Measurements from ENCODE around the gene TUG1. TPM values are rescaled to one million over a fixed set of nuclear protein-coding genes. Genes with fewer than 3 reads are reported as not detected.

TUG1 gene
- total RNA-seq, 2 experiments from 2014 or later: 94.7 to 100 TPM

DNA sequence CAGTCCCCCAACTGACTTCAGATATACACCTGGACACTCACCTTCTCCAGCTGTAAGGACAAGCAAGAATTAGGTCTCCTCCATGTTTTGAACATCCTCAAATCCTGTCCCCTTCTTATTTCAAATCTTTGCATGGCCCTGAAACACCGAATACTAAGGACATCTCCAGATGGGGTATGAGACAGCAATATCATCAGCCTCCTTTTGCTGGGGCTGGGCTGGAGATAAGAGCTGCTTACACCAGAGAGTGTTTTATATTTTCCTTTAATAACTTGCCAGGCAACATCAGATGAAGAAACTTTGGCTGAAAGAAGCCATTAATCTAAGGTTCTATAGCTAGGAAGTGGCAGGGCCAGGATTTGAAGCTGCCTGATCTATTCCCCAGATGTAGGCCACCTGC is 21.6 kb downstream of the TUG1 start:
- ATAC-seq (ENCODE audit: low read depth) (no peak), DNase-seq (no peak)
- Mint-ChIP-seq H3K9me3 (peaks cover 10% of the 10 kb centered on the region), H3K36me3 (no peaks in the 10 kb centered on the region), H3K27me3 (peaks cover 4% of the 10 kb centered on the region), H3K27ac (no peak overlapping the region), H3K4me3 (no peak overlapping the region), H3K4me1 (no peaks in the 10 kb centered on the region)
- POLR2A ChIA-PET: no interaction called here

DNA sequence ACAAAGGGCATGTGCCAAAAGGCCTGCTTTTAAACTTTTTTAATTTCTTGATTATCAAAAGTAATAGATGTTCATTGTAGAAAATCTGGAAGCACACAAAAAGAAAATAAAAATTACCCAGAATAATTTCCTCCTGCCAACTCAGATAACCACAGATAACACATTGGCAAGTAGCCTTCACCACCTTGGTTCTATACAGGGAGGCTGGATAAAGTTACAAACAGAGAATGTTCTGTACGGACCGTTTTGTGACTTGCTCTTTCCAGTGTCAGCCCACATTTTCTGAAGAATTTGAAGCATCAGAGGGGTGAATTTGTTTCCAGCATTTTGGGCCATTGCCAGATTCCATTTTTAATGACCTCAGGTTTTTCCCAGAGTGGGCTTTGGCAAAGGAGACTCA is 23.5 kb downstream of the TUG1 start:
- Mint-ChIP-seq H3K9me3 (peaks cover 8% of the 10 kb centered on the region), H3K27ac (no peak overlapping the region), H3K27me3 (peaks cover 4% of the 10 kb centered on the region), H3K36me3 (no peaks in the 10 kb centered on the region), H3K4me1 (no peaks in the 10 kb centered on the region), H3K4me3 (no peak overlapping the region)
- ATAC-seq (ENCODE audit: low read depth): no peak
- POLR2A ChIA-PET: interaction anchor here (0.6 kb wide), 2 partner anchors 23 to 28 kb away, joined by 3 read pairs; partner anchors contain the start of gene TUG1
- no peak for DNase-seq

DNA sequence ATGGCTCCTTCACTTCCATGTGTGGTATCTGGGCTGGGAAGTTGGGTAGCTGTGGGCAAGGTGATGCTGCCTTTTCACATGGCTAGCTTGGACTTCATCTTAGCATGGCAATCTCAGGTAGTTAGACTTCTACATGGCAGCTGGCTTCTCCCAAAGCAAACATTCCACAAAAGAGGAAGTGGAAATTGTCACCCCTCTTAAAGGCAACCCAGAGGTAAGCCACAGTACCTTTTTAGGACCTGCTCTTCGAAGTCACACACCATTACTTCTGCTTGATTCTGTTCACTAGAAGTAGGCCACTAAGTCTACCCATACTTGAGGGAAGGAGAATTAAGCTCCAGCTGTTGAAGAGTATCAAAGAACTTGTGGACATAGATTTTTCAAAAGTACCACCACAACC is 25.9 kb downstream of the TUG1 start:
- Mint-ChIP-seq H3K36me3 (no peaks in the 10 kb centered on the region), H3K4me3 (no peak overlapping the region), H3K27ac (no peak overlapping the region), H3K27me3 (peaks cover 3% of the 10 kb centered on the region), H3K4me1 (peaks cover 2% of the 10 kb centered on the region), H3K9me3 (peaks cover 5% of the 10 kb centered on the region)
- ATAC-seq (ENCODE audit: low read depth) (no peak), DNase-seq (no peak)
- POLR2A ChIA-PET: no interaction called here

DNA sequence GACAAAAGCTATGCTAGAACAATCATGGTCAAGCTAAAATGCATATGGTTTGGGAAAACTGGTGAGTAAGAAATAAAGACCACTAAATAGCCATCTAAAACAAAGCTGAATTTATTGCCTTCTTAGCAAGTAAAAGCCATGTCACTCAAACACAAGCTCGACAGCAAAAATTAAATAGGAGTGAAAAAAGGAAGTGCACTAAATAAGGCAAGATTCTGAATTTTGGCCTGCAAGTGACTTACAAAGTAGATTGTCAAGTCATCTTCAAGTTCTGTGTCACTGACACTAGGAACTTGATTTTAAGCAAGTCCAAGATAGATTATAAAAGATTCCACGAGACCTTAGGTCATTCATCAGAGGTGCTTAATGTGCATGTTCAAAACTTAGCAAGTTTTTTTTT is 27.4 kb downstream of the TUG1 start:
- Mint-ChIP-seq H3K4me3 (no peak overlapping the region), H3K36me3 (no peaks in the 10 kb centered on the region), H3K9me3 (peaks cover 5% of the 10 kb centered on the region), H3K4me1 (peaks cover 2% of the 10 kb centered on the region), H3K27me3 (no peaks in the 10 kb centered on the region), H3K27ac (no peak overlapping the region)
- POLR2A ChIA-PET: no interaction called here
- no peak for ATAC-seq (ENCODE audit: low read depth)
- no peak for DNase-seq

DNA sequence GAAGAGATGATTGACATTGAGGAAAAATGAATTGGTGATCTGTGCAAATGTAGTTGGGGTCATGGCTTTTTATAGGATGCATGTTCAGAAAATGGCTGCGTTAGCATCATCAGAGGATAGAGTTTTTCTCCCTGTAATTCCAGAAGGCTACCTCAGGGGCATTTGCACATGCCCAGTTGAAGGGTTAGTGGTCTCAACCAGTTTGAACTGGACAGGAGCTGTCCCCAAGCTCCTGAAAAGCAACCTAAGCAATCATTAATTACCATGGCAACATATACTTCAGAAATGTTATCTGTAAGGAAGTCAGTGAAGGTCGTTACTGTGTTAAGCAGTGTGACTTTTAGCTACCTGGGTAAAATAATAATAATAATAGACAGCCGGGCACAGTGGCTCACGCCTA is 29.3 kb downstream of the TUG1 start:
- no peak overlapping the region for H3K4me3 Mint-ChIP-seq
- peaks cover 2% of the 10 kb centered on the region for H3K4me1 Mint-ChIP-seq
- POLR2A ChIA-PET: no interaction called here
- H3K9me3 Mint-ChIP-seq: peaks cover 1% of the 10 kb centered on the region
- H3K27ac Mint-ChIP-seq: no peak overlapping the region
- DNase-seq (no peak), ATAC-seq (ENCODE audit: low read depth) (no peak)
- H3K36me3 Mint-ChIP-seq: no peaks in the 10 kb centered on the region
- peaks cover 2% of the 10 kb centered on the region for H3K27me3 Mint-ChIP-seq

DNA sequence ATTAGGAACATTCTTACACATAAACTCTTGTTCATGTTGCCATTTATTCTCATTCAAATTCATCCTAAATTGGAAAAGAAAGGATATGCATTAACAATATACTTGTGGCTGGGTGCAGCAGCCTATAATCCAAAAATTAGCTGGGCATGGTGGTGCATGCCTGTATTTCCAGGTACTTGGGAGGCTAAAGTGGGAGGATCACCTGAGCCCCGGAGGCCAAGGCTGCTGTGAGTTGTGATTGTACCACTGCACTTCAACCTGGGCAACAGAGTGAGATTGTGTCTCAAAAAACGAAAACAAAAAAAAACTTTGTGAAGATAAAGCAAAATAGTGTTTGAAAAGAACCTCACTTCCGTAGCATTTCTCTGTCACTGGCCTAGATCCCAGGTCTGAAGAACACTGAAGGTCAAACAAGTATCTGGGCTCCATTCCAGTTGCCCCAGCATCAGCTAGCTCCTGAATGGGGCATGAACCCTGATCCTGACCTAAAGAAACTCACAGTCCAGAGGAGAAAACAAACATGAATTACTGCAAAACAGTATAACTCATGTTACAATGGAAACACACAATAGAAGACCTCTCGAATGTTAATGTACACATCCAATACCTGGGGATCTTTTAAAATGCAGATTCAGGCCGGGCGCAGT is 32.2 kb downstream of the TUG1 start:
- ATAC-seq (ENCODE audit: low read depth): no peak
- Mint-ChIP-seq H3K4me3 (no peak overlapping the region), H3K9me3 (peaks cover 4% of the 10 kb centered on the region), H3K27ac (no peak overlapping the region), H3K36me3 (no peaks in the 10 kb centered on the region), H3K4me1 (peaks cover 2% of the 10 kb centered on the region), H3K27me3 (peaks cover 2% of the 10 kb centered on the region)
- POLR2A ChIA-PET: no interaction called here
- no peak for DNase-seq

DNA sequence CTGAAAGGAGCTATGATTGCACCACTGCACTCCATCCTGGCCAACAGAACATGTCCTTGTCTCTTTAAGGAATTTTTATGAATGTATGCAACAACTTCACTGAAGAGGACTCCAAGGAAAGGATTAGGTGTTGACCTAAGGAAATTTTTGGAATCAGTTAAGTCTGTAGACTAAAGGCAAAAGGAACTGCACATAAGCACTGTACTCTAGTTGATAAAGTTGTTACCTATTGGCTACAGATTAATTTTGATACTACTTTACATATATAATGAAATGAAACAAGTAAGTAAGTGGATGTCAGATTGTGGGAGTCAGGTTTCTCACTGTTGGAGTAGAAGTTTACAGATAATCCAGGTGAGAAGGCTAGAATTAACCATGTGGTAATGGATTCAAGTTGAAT is 36.5 kb downstream of the TUG1 start:
- no peak overlapping the region for H3K4me3 Mint-ChIP-seq
- no peak overlapping the region for H3K27ac Mint-ChIP-seq
- H3K36me3 Mint-ChIP-seq: no peaks in the 10 kb centered on the region
- H3K27me3 Mint-ChIP-seq: peaks cover 2% of the 10 kb centered on the region
- ATAC-seq (ENCODE audit: low read depth) (no peak), DNase-seq (no peak)
- no peaks in the 10 kb centered on the region for H3K4me1 Mint-ChIP-seq
- POLR2A ChIA-PET: no interaction called here
- H3K9me3 Mint-ChIP-seq: peaks cover 10% of the 10 kb centered on the region

DNA sequence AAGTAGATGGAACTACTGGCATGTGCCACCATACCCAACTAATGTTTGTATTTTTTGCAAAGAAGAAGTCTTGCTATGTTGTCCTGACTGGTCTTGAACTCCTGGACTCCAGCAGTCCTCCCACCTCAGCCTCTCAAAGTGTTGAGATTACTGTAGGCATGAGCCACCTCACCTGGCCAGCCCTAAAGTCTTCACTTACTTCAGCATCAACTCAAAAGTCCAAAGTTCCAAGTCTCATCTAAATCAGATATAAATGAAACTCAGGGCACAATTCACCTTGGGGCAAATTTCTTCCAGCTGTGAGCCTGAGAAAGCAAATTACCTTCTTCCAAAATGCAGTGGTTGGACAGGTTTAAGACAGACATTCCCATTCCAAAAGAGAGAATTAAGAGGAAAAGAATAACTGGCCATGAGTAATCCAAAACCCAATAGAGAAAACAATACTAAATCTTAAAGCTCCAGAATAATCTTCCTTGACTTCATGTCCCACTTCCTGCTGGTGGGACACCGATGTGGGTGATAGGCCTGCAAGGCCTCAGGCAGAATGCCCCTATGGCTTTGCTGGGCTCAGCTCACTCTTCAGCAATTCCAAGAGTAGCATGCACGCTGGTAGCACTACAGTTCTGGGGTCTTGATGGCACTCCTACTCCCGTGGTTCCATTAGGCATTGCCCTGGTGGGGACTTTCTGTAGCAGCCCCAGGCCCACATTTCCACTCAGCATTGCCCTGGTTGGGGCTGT is 50.3 kb downstream of the TUG1 start:
- Mint-ChIP-seq H3K27ac (no peak overlapping the region), H3K27me3 (peaks cover 2% of the 10 kb centered on the region), H3K36me3 (no peaks in the 10 kb centered on the region), H3K4me3 (no peak overlapping the region), H3K4me1 (no peaks in the 10 kb centered on the region), H3K9me3 (no peaks in the 10 kb centered on the region)
- ATAC-seq (ENCODE audit: low read depth) (no peak), DNase-seq (no peak)
- POLR2A ChIA-PET: no interaction called here

DNA sequence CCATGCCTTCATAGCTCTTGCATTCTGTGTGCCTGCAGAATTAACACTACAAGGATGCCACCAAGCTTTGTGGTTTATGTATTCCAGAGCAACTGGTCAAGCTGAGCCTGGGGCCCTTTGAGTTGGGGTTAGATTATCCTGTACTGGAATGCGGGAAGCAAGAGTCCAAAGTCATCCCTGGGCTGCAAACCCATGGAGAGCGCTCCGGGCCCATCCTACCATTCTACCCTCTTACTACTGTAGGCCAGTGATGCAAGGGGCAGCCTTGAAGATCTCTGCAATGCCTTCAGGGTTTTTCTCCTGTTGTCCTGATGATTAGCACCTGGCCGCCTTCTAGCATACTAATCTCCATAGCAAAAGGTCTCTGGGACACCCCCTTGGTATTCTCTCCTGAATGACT is 51.3 kb downstream of the TUG1 start:
- ATAC-seq (ENCODE audit: low read depth) (no peak), DNase-seq (no peak)
- no peaks in the 10 kb centered on the region for H3K9me3 Mint-ChIP-seq
- H3K36me3 Mint-ChIP-seq: no peaks in the 10 kb centered on the region
- no peak overlapping the region for H3K4me3 Mint-ChIP-seq
- POLR2A ChIA-PET: interaction anchor here (0.5 kb wide), 1 partner anchor 28 kb away, joined by 3 read pairs; no protein-coding TSS in a partner anchor
- H3K4me1 Mint-ChIP-seq: no peaks in the 10 kb centered on the region
- peaks cover 2% of the 10 kb centered on the region for H3K27me3 Mint-ChIP-seq
- H3K27ac Mint-ChIP-seq: no peak overlapping the region

DNA sequence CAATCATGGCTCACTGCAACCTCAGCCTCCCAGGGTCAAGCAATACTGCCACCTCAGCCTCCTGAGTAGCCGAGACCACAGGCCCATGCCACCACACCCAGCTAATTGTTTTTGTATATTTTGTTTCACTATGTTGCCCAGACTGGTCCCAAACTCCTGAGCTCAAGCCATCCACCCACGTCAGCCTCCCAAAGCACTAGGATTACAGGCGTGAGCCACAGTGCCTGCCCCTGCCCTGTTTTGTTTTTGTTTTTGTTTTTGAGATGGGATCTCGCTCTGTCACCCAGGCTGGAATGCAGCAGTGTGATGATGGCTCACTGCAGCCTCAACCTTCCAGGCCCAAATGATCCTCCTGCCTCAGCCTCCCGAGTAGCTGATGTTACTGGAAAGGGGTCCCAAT is 53.5 kb downstream of the TUG1 start:
- ATAC-seq (ENCODE audit: low read depth) (no peak), DNase-seq (no peak)
- no peaks in the 10 kb centered on the region for H3K27me3 Mint-ChIP-seq
- POLR2A ChIA-PET: interaction anchor here (0.6 kb wide), 1 partner anchor 71 kb away, joined by 3 read pairs; no protein-coding TSS in a partner anchor
- H3K27ac Mint-ChIP-seq: no peak overlapping the region
- H3K4me3 Mint-ChIP-seq: no peak overlapping the region
- H3K36me3 Mint-ChIP-seq: no peaks in the 10 kb centered on the region
- no peaks in the 10 kb centered on the region for H3K9me3 Mint-ChIP-seq
- H3K4me1 Mint-ChIP-seq: no peaks in the 10 kb centered on the region

Other genes with a start within 250 kb of the TUG1 start
- gene MORC2, start 491 bp upstream of the TUG1 start, total RNA-seq: 10 to 100 TPM; 27.9 to 32.6 TPM
- 10 to 100 TPM; 39.9 to 45.8 TPM for gene SMTN, start 112.1 kb downstream of the TUG1 start, total RNA-seq
- gene SELENOM, start 138.3 kb downstream of the TUG1 start, total RNA-seq: 10 to 100 TPM; 17.3 to 24.6 TPM
- gene INPP5J, start 153.7 kb downstream of the TUG1 start, total RNA-seq: under 1 TPM; 0.31 to 0.39 TPM
- gene PLA2G3, start 171.2 kb downstream of the TUG1 start, total RNA-seq: not detected
- gene RNF185, start 190.9 kb downstream of the TUG1 start, total RNA-seq: 10 to 100 TPM; 21.8 to 22.4 TPM
- gene LIMK2, start 243.0 kb downstream of the TUG1 start, total RNA-seq: 10 to 100 TPM; 38.9 to 39.9 TPM

Measured in activated naive CD8-positive, alpha-beta T cell treated with anti-CD3 and anti-CD28 coated beads, Interleukin-2, amount 10 ng/mL, durations not matched to agents 7 days and 5 days (primary cell).